ENCODE data around the gene C1QTNF12.

C1QTNF12 gene

DNA sequence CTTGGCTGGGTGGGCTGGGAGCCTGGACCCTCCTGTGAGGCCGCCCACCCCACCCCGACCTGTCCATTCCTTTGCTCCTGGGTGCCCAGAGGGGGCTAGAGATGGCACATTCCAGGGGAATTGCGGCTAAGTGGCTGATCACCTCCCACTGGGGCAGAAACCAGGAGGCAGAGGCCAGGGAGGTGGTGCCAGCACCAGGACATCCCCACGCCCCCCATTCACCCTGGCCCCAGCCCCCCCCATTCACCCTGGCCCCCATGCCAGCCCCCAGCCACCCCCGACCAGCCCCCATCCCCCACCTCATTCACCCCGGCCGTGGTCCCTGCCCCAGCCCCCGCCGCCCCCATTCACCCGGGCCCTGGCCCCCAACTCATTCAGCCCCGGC is 6.2 kb downstream of the C1QTNF12 start:
- no peaks in the 10 kb centered on the region for H3K36me3 ChIP-seq (ENCODE audit: control insufficient read depth, insufficient read depth, low read length)
- peaks cover 23% of the 10 kb centered on the region for H3K27me3 ChIP-seq (ENCODE audit: control insufficient read depth, insufficient read depth, low read length)
- H3K9ac ChIP-seq (ENCODE audit: low read length): no peak overlapping the region
- no peak overlapping the region for H3K27ac ChIP-seq (ENCODE audit: low read depth, low read length)
- no peak overlapping the region for H3K4me3 ChIP-seq (ENCODE audit: low read length)
- no peaks in the 10 kb centered on the region for H3K4me1 ChIP-seq (ENCODE audit: control insufficient read depth, insufficient read depth, low read length)

DNA sequence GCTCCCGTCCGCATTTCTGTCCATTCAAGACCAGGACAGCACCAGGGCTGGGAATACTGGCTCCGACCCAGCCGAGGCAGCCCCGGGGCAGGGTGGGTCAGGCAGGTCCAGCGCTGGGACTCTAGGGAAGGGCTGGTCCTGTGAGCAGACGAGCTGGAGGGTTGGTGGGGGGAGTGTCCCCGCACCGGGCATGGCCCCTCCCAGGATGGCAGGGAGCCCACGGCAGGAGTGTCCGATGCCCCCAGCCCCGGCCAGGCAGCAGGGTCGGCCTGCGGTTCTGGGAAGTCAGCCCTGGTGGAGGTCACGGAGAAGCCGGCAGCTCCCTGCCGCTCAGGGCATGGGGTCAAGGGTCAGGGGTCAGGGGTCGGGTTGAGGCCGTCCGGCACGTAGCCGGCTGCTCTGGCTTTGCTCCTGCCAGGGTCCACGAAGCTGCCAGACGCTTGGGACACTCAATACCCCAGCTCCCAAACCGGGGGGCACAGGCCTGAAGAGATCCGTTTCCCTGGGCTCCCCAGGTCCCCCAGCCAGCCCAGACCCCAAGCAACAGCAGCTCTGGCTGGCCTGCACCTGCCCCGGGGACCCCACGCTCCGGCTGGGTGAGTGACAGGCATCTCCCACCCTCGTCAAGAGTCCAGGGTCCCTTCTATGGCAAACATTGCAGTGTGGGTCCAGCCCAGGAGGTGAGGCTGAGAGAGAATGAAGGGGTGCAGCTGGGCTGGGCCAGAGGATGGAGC is 6.7 kb downstream of the C1QTNF12 start:
- no peaks in the 10 kb centered on the region for H3K4me1 ChIP-seq (ENCODE audit: control insufficient read depth, insufficient read depth, low read length)

DNA sequence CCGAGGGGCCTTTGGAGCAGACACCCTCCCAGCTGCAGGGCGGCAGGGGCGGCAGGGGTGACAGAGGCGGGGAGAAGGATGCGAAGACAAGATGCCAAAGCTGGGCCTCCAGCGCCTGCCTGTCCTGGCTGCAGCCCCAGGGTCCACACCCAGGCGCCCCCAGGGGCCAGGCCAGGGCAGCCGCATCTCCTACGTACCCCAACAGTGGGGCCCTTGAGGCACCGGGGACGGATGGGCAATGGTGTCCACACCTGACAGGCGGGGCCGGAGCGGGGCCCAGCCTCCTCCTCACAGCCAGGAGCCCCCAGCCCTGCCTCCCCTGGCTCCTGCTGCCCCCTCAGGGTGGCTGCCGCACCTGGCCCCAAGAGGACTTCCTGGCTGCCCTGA is 7.3 kb downstream of the C1QTNF12 start:
- Histone ChIP-seq H3K4me3 (ENCODE audit: low read length) (no peak overlapping the region), H3K27ac (ENCODE audit: low read depth, low read length) (no peak overlapping the region), H3K9ac (ENCODE audit: low read length) (no peak overlapping the region), H3K27me3 (ENCODE audit: control insufficient read depth, insufficient read depth, low read length) (peaks cover 23% of the 10 kb centered on the region), H3K4me1 (ENCODE audit: control insufficient read depth, insufficient read depth, low read length) (no peaks in the 10 kb centered on the region), H3K36me3 (ENCODE audit: control insufficient read depth, insufficient read depth, low read length) (no peaks in the 10 kb centered on the region)

More for the DNA sequence above, 6.7 kb downstream of the C1QTNF12 start:
- H3K27me3 ChIP-seq (ENCODE audit: control insufficient read depth, insufficient read depth, low read length): peaks cover 23% of the 10 kb centered on the region
- no peaks in the 10 kb centered on the region for H3K36me3 ChIP-seq (ENCODE audit: control insufficient read depth, insufficient read depth, low read length)
- H3K9ac ChIP-seq (ENCODE audit: low read length): no peak overlapping the region
- H3K27ac ChIP-seq (ENCODE audit: low read depth, low read length): no peak overlapping the region
- H3K4me3 ChIP-seq (ENCODE audit: low read length): no peak overlapping the region

DNA sequence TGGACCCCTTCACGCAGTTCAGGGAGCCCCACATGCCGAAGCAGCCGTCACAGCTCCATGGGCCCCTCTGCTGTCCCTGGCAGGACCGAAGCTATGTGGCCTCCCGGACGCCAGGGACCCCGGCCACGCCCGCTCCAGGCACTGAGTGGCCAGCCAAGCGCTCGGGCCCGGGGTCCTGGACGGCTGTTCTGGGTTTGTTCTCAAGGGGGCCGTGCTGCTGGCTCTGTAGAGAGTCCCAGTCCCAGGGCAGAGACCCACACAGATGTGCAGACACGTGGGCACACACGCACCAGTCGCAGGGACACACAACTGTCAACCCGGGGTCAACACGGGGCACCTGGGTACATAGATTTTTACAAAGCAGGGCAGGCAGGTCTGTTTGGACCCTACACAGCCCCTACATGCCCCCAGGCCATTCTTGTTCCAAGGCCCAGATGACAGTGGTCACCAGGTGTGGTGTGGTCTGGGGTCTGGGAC is 7.8 kb downstream of the C1QTNF12 start:
- H3K9ac ChIP-seq (ENCODE audit: low read length): no peak overlapping the region
- H3K27ac ChIP-seq (ENCODE audit: low read depth, low read length): no peak overlapping the region
- no peak overlapping the region for H3K4me3 ChIP-seq (ENCODE audit: low read length)
- H3K36me3 ChIP-seq (ENCODE audit: control insufficient read depth, insufficient read depth, low read length): no peaks in the 10 kb centered on the region
- peaks cover 23% of the 10 kb centered on the region for H3K27me3 ChIP-seq (ENCODE audit: control insufficient read depth, insufficient read depth, low read length)
- H3K4me1 ChIP-seq (ENCODE audit: control insufficient read depth, insufficient read depth, low read length): no peaks in the 10 kb centered on the region

- no peak overlapping the region for H3K9ac ChIP-seq (ENCODE audit: low read length)
- no peaks in the 10 kb centered on the region for H3K36me3 ChIP-seq (ENCODE audit: control insufficient read depth, insufficient read depth, low read length)
- no peaks in the 10 kb centered on the region for H3K4me1 ChIP-seq (ENCODE audit: control insufficient read depth, insufficient read depth, low read length)
- H3K27ac ChIP-seq (ENCODE audit: low read depth, low read length): no peak overlapping the region
- no peak overlapping the region for H3K4me3 ChIP-seq (ENCODE audit: low read length)
- peaks cover 23% of the 10 kb centered on the region for H3K27me3 ChIP-seq (ENCODE audit: control insufficient read depth, insufficient read depth, low read length)
Observed at GRCh38 chr1:1237874-1238701, 8.4 kb downstream of the C1QTNF12 start.

DNA sequence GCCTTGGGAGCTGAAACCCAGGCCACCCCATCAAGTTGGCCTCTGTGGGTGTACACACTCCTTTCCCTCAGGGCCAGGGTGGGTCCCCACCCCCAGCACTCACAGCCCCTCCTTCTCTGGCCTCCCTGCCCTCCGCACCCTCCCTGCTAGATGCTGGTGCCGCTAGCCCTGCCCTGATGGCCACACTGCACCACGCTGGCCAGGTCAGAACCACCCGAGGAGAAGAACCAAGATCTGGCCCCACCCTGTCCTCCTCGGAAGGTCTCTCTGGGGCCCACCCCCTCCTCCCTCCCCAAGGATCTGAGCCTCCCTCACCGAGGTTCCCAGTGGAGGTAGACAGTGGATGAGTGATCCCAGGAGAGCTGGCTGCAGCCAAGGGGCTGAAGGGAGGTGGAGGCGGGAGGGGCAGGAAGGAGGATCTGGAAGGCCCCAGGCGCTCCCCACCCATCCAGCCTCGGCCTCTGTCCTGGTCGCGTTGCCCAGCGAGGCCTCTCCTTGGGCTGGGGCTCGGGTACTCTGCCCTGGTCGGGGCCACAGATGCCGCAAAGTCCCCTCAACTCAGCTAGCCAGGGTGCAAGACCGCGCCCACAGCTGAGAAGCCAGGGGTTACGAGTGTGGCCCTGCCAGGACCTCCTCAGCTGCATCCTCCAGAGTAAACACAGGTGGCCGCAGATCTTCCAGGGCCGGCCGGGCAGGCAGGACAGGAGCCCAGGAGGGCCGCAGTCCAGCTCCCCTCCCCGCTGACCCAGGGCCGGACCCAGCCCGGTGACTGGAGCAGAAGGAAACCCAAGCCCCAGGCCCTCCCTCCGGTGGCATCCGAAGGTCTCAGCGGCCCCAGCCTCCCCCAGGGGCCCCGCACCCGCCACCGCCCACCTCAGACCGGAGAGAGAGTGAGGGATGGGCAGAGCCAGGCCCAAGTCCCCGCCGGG is 9.3 kb downstream of the C1QTNF12 start:
- no peak overlapping the region for H3K4me3 ChIP-seq (ENCODE audit: low read length)
- H3K27me3 ChIP-seq (ENCODE audit: control insufficient read depth, insufficient read depth, low read length): peaks cover 23% of the 10 kb centered on the region
- H3K36me3 ChIP-seq (ENCODE audit: control insufficient read depth, insufficient read depth, low read length): no peaks in the 10 kb centered on the region
- no peak overlapping the region for H3K27ac ChIP-seq (ENCODE audit: low read depth, low read length)
- H3K4me1 ChIP-seq (ENCODE audit: control insufficient read depth, insufficient read depth, low read length): peaks cover 3% of the 10 kb centered on the region
- no peak overlapping the region for H3K9ac ChIP-seq (ENCODE audit: low read length)

GRCh38 chr1:1236176-1236763 is 10.3 kb downstream of the C1QTNF12 start:
- H3K4me3 ChIP-seq (ENCODE audit: low read length): no peak overlapping the region
- H3K27me3 ChIP-seq (ENCODE audit: control insufficient read depth, insufficient read depth, low read length): peaks cover 23% of the 10 kb centered on the region
- H3K4me1 ChIP-seq (ENCODE audit: control insufficient read depth, insufficient read depth, low read length): peaks cover 3% of the 10 kb centered on the region
- no peaks in the 10 kb centered on the region for H3K36me3 ChIP-seq (ENCODE audit: control insufficient read depth, insufficient read depth, low read length)
- no peak overlapping the region for H3K9ac ChIP-seq (ENCODE audit: low read length)
- no peak overlapping the region for H3K27ac ChIP-seq (ENCODE audit: low read depth, low read length)

- H3K4me3 ChIP-seq (ENCODE audit: low read length): no peak overlapping the region
- peaks cover 3% of the 10 kb centered on the region for H3K4me1 ChIP-seq (ENCODE audit: control insufficient read depth, insufficient read depth, low read length)
- H3K27me3 ChIP-seq (ENCODE audit: control insufficient read depth, insufficient read depth, low read length): peaks cover 21% of the 10 kb centered on the region
Observed at GRCh38 chr1:1235016-1235744, 11.3 kb downstream of the C1QTNF12 start.

DNA sequence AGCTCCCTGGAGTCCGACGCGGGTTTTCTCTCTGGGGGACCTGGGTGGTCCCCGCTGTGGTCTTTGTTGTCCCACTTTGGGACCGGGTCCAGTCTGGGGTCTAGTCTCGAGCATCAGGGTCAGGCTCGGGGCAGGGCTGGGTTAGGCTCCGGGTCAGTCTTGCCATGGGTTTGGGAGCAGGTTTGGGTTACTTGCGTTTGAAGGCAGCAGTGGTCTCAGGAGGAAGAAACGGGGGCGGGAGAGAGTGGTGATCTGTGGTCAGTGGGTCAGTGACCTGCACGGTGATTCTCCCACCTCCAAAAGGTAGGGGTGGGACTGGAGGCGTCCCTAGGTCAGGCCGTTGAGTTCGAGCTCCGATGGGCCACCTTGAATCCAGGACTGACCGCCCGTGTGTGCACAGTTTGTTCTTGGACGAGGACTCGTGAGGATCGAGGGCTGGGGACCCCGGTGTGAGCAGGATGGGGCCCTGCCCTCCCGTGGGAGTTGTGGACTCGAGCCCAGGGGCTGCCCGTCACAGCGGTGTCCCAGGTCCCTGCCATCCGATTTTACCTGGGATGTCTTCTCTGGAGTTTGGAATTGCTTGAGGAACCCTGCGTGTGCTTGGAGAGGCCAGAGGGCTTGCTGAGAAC is 12.2 kb downstream of the C1QTNF12 start:
- Histone ChIP-seq H3K36me3 (ENCODE audit: control insufficient read depth, insufficient read depth, low read length) (peaks cover 3% of the 10 kb centered on the region), H3K27ac (ENCODE audit: low read depth, low read length) (no peak overlapping the region), H3K4me1 (ENCODE audit: control insufficient read depth, insufficient read depth, low read length) (peaks cover 6% of the 10 kb centered on the region), H3K27me3 (ENCODE audit: control insufficient read depth, insufficient read depth, low read length) (peaks cover 12% of the 10 kb centered on the region), H3K9ac (ENCODE audit: low read length) (no peak overlapping the region), H3K4me3 (ENCODE audit: low read length) (no peak overlapping the region)

More at GRCh38 chr1:1235016-1235744, 11.3 kb downstream of the C1QTNF12 start:
- Histone ChIP-seq H3K9ac (ENCODE audit: low read length) (no peak overlapping the region), H3K36me3 (ENCODE audit: control insufficient read depth, insufficient read depth, low read length) (no peaks in the 10 kb centered on the region), H3K27ac (ENCODE audit: low read depth, low read length) (no peak overlapping the region)

DNA sequence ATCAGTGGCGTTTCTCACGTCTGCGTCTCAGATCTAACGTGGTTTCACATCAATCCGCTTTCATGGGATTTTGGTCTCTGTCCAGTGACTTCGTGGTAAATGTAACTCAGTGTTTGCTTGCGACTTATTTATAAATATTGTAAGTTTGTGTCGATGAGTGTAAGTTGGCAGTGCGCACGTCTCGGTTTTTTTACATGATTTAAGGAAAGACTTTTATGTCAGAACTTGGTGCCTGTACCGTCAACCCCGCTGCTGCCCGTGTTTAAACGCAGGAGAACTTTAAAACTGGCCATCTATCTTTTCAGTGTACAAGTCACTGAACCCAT is 13.0 kb downstream of the C1QTNF12 start:
- peaks cover 9% of the 10 kb centered on the region for H3K27me3 ChIP-seq (ENCODE audit: control insufficient read depth, insufficient read depth, low read length)
- no peak overlapping the region for H3K27ac ChIP-seq (ENCODE audit: low read depth, low read length)
- H3K4me1 ChIP-seq (ENCODE audit: control insufficient read depth, insufficient read depth, low read length): peaks cover 6% of the 10 kb centered on the region
- no peak overlapping the region for H3K9ac ChIP-seq (ENCODE audit: low read length)
- no peak overlapping the region for H3K4me3 ChIP-seq (ENCODE audit: low read length)
- H3K36me3 ChIP-seq (ENCODE audit: control insufficient read depth, insufficient read depth, low read length): peaks cover 4% of the 10 kb centered on the region

Measured in rectal smooth muscle tissue (tissue), 1 donor.